IMR-90 (cell line): ENCODE measurements around the gene NXN. TPM values are rescaled to one million over a fixed set of nuclear protein-coding genes. Genes with fewer than 3 reads are reported as not detected.

ENCODE experiments used
- ATAC-seq: fragments of 200-7000 bp; cut with Tn5 transposase; 2 replicates; pipeline ENCODE4 v1.9.1; 2020; ENCODE audit warnings: low read depth, mild to moderate bottlenecking, moderate library complexity
- BruUV-seq: library from RNA; stranded (reverse); fragments of 400-500 nt; replicated peaks from 2 replicates; lab custom pipeline; 2021; lab: Mats Ljungman, UMichigan
- CTCF ChIA-PET: fragments of 300-600 bp; formaldehyde crosslinking; extraction: SDS; loops from one replicate; lab custom pipeline; 2021; ENCODE audit warnings: antibody characterized with exemption; lab: Yijun Ruan, JAX
- POLR2A ChIA-PET: fragments of 300-600 bp; sonication (Branson Sonifier 250); formaldehyde crosslinking; loops from one replicate; lab custom pipeline; 2022; ENCODE audit warnings: antibody characterized with exemption; ENCODE audit not compliant: unreplicated experiment; lab: Charles Lee
- DNase-seq: peaks from one replicate; pipeline ENCODE4 v3.0.0; 2013
- H2AFZ ChIP-seq: replicated peaks from 2 replicates; pipeline ENCODE3; 2013; ENCODE audit warnings: low read length, mild to moderate bottlenecking; ENCODE audit not compliant: poor library complexity
- H2AK5ac ChIP-seq: 2 replicates; pipeline ENCODE4 v1.6.1; 2013; ENCODE audit warnings: low read depth, low read length, inconsistent platforms
- H2AK9ac ChIP-seq: replicated peaks from 2 replicates; pipeline ENCODE3; 2013; ENCODE audit warnings: mild to moderate bottlenecking, low read depth, low read length, moderate library complexity; ENCODE audit not compliant: poor library complexity
- H2BK120ac ChIP-seq: 2 replicates; pipeline ENCODE4 v1.6.1; 2013; ENCODE audit warnings: low read depth, low read length, inconsistent platforms
- H2BK15ac ChIP-seq: 3 replicates; pipeline ENCODE4 v1.6.1; 2013; ENCODE audit warnings: low read depth, low read length, inconsistent platforms
- H2BK20ac ChIP-seq: 2 replicates; pipeline ENCODE4 v1.6.1; 2013; ENCODE audit warnings: low read depth, mild to moderate bottlenecking, inconsistent platforms, low read length, moderate library complexity
- H2BK5ac ChIP-seq: 2 replicates; pipeline ENCODE4 v1.6.1; 2013; ENCODE audit warnings: mild to moderate bottlenecking, low read depth, low read length, inconsistent platforms; ENCODE audit not compliant: poor library complexity, severe bottlenecking
- H3K14ac ChIP-seq: replicated peaks from 2 replicates; pipeline ENCODE4 v1.6.1; 2013; ENCODE audit warnings: low read depth, low read length, inconsistent platforms
- H3K18ac ChIP-seq: 2 replicates; pipeline ENCODE4 v1.6.1; 2013; ENCODE audit warnings: low read depth, low read length, control low read depth
- H3K23ac ChIP-seq: 2 replicates; pipeline ENCODE4 v1.6.1; 2013; ENCODE audit warnings: low read depth, low read length, inconsistent platforms
- H3K27ac ChIP-seq: 2 replicates; pipeline ENCODE4 v1.5.1; 2013; ENCODE audit warnings: mild to moderate bottlenecking, control low read depth, low read length; ENCODE audit not compliant: insufficient read depth
- H3K27me3 ChIP-seq: 2 replicates; pipeline ENCODE4 v1.6.1; 2013; ENCODE audit warnings: low read length; ENCODE audit not compliant: control insufficient read depth, insufficient read depth
- H3K36me3 ChIP-seq: 2 replicates; pipeline ENCODE4 v1.6.1; 2013; ENCODE audit warnings: low read length, mixed read lengths; ENCODE audit not compliant: control insufficient read depth, insufficient read depth
- H3K4ac ChIP-seq: 2 replicates; pipeline ENCODE4 v1.6.1; 2013; ENCODE audit warnings: low read depth, low read length, inconsistent platforms
- H3K4me1 ChIP-seq: 2 replicates; pipeline ENCODE4 v1.6.1; 2013; ENCODE audit warnings: low read length, mixed read lengths; ENCODE audit not compliant: control insufficient read depth, insufficient read depth
- H3K4me2 ChIP-seq: 2 replicates; pipeline ENCODE4 v1.6.1; 2013; ENCODE audit warnings: low read depth, mild to moderate bottlenecking, control low read depth, low read length, moderate library complexity
- H3K4me3 ChIP-seq: 2 replicates; pipeline ENCODE4 v1.5.1; 2013; ENCODE audit warnings: low read depth, mild to moderate bottlenecking, control low read depth, low read length, moderate library complexity; ENCODE audit not compliant: insufficient read depth
- H3K56ac ChIP-seq: 2 replicates; pipeline ENCODE4 v1.6.1; 2013; ENCODE audit warnings: low read length, inconsistent platforms; ENCODE audit not compliant: insufficient read depth; ENCODE audit errors: extremely low read depth
- H3K79me1 ChIP-seq, 2 experiments: 2 replicates each; pipeline ENCODE4 v1.6.1; 2013; ENCODE audit warnings: low read length in 2 of 2, inconsistent platforms in 1 of 2, low read depth in 1 of 2
- H3K9ac ChIP-seq: 2 replicates; pipeline ENCODE4 v1.6.1; 2013; ENCODE audit warnings: low read depth, low read length, control low read depth
- H3K9me1 ChIP-seq: 2 replicates; pipeline ENCODE4 v1.6.1; 2013; ENCODE audit warnings: low read length, inconsistent platforms; ENCODE audit not compliant: insufficient read depth
- H3K9me3 ChIP-seq: 2 replicates; pipeline ENCODE4 v1.6.1; 2013; ENCODE audit warnings: low read length; ENCODE audit not compliant: control insufficient read depth, insufficient read depth
- H4K20me1 ChIP-seq: 2 replicates; pipeline ENCODE4 v1.6.1; 2013; ENCODE audit warnings: low read length, inconsistent platforms; ENCODE audit not compliant: insufficient read depth
- H4K5ac ChIP-seq: 2 replicates; pipeline ENCODE4 v1.6.1; 2013; ENCODE audit warnings: mild to moderate bottlenecking, low read depth, low read length, control low read depth
- H4K8ac ChIP-seq, 2 experiments: 2 replicates each; pipeline ENCODE4 v1.6.1; 2013; ENCODE audit warnings: low read depth in 2 of 2, low read length in 2 of 2, control low read depth in 1 of 2, inconsistent platforms in 1 of 2
- H4K91ac ChIP-seq: 2 replicates; pipeline ENCODE4 v1.6.1; 2013; ENCODE audit warnings: low read depth, low read length, inconsistent platforms; ENCODE audit not compliant: insufficient read depth
- POLR2A ChIP-seq: IDR thresholded peaks from 2 replicates; pipeline ENCODE4 v1.6.1; 2012; ENCODE audit warnings: mild to moderate bottlenecking, low read depth, low read length
- RAD21 ChIP-seq: IDR thresholded peaks from 2 replicates; pipeline ENCODE4 v1.6.1; 2012; ENCODE audit warnings: low read length, improper control_type of control experiment
- WGBS, 2 experiments: methylation state at CpG; one replicate each; pipeline versions ENCODE4 v1.1.5 to v1.1.7; 2013; ENCODE audit warnings: missing lambda C conversion rate in 2 of 2; ENCODE audit not compliant: insufficient read length in 1 of 2; ENCODE audit errors: extremely low coverage in 2 of 2; 5-methylcytosine and 5-hydroxymethylcytosine counted together
- dilution Hi-C: fragments of 300-500 bp; cut with HindIII; formaldehyde crosslinking; loops from one replicate; pipeline ENCODE4 v1.14.3; 2018; ENCODE audit warnings: low sequenced_read_pairs; ENCODE audit not compliant: unreplicated experiment
- in situ Hi-C: fragments of 300-500 bp; cut with MboI; formaldehyde crosslinking; loops from 3 replicates; pipeline ENCODE4 v1.14.3; 2019; ENCODE audit warnings: low sequenced_read_pairs, inconsistent platforms, mixed read lengths
- intact Hi-C: fragments of 100-400 bp; cut with micrococcal nuclease; formaldehyde crosslinking; loops from 2 replicates; pipeline ENCODE4 v1.10.0; 2022
- polyA plus RNA-seq, 3 experiments: library from polyadenylated mRNA; depleted of rRNA; stranded (reverse); fragments of >200 nt; gene quantifications; 2 replicates each; pipeline ENCODE4 v1.2.3, GENCODE V29; 2012; ENCODE audit warnings: low replicate concordance in 1 of 3
- total RNA-seq: library from RNA; depleted of rRNA; stranded (reverse); fragments of >200 nt; gene quantifications from 2 replicates; pipeline ENCODE4 v1.2.3, GENCODE V29; 2012

NXN gene
- total and polyA plus RNA-seq, 2 of the 4 experiments (the other 2 are of a cell fraction) = 52.5 to 116 TPM

DNA sequence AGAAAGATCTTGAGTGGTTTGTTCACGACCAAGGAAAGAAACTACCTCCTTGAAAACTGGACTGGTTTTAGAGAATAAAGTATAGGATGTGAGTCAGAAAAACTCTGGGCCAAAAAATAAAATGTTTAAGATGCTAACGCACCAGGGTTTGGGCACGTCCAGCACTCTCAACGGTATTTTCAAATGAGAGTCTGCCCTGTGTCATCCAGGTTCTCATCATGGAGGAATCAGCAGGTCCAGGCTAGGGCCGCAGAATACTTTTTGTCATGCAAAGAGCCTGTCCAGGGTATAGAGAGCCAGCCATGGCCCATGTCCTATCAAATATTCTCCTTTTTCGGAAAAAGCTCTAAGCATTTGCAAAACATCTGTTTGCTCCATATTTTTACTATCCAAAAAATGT, 2.4 kb downstream of the NXN start:
- peak overlapping the region; percentile 86 for H3K4me3 ChIP-seq
- intact Hi-C loops = no loop called here

More for the DNA sequence above, 2.4 kb downstream of the NXN start:
- Histone ChIP-seq H3K9me1 (peaks cover 13% of the 10 kb centered on the region), H2AK9ac (no peak overlapping the region), H3K56ac (peak overlapping the region; percentile 24; the same call in 1 of the 2 replicates), H3K79me1 (peaks cover 13 to 42% of the 10 kb centered on the region in 2 experiments; a peak in 3 of 4 replicates), H3K36me3 (peaks cover 9% of the 10 kb centered on the region), H3K23ac (no peak overlapping the region), H2BK15ac (no peak overlapping the region), H3K27me3 (no peaks in the 10 kb centered on the region), H3K4ac (no peak overlapping the region), H2AK5ac (0 out of 2 replicates have a peak overlapping the region, but pooled peaks have one; percentile 15), H2BK20ac (no peak overlapping the region), H3K9me3 (no peaks in the 10 kb centered on the region; the same call in 1 of the 2 replicates), H4K8ac (no peak overlapping the region), H2BK120ac (no peak overlapping the region), H3K9ac (peak overlapping the region; percentile 73), H4K5ac (no peak overlapping the region; the same call in 1 of the 2 replicates), H3K4me1 (peaks cover 12% of the 10 kb centered on the region), H4K20me1 (peaks cover 57% of the 10 kb centered on the region), H2AFZ (no peak overlapping the region), H3K18ac (0 out of 2 replicates have a peak overlapping the region, but pooled peaks have one; percentile 14), H3K14ac (no peak overlapping the region), H3K4me2 (peak overlapping the region; percentile 95), H3K27ac (peak overlapping the region; percentile 77; the same call in 1 of the 2 replicates), H2BK5ac (no peak overlapping the region), H4K91ac (no peak overlapping the region)
- DNase-seq = peak; percentile 54
- dilution Hi-C loops = loop anchor here (25.0 kb wide), 1 partner anchor 190 kb away; the partner anchor contains the start of genes GLOD4 and MRM3
- CTCF ChIA-PET = no interaction called here
- 30% methylated on average over 4 of the region's 6 CpGs; no CpG with 5 or more reads in 1 of the 2 experiments for WGBS, 2 experiments
- no peak for ATAC-seq
- BruUV-seq = TSS peak; percentile 13
- in situ Hi-C loops = no loop called here
- POLR2A ChIA-PET = interaction anchor here (0.7 kb wide), 1 partner anchor 19 kb away, joined by 3 read pairs; no protein-coding TSS in a partner anchor
- peak; percentile 10; the same call in 1 of the 2 replicates for TF ChIP-seq RAD21
- TF ChIP-seq POLR2A = no peak
